ENCODE data around the gene PLCB3.

The PLCB3 gene

GRCh38 chr11:64219755-64220154 lies 31.6 kb upstream of the PLCB3 start:
- no peak for TF ChIP-seq EZH2 (IDR thresholded peaks at IDR 0.05; ENCODE audit: borderline replicate concordance, low read length)
- TF ChIP-seq, protein P1, sequence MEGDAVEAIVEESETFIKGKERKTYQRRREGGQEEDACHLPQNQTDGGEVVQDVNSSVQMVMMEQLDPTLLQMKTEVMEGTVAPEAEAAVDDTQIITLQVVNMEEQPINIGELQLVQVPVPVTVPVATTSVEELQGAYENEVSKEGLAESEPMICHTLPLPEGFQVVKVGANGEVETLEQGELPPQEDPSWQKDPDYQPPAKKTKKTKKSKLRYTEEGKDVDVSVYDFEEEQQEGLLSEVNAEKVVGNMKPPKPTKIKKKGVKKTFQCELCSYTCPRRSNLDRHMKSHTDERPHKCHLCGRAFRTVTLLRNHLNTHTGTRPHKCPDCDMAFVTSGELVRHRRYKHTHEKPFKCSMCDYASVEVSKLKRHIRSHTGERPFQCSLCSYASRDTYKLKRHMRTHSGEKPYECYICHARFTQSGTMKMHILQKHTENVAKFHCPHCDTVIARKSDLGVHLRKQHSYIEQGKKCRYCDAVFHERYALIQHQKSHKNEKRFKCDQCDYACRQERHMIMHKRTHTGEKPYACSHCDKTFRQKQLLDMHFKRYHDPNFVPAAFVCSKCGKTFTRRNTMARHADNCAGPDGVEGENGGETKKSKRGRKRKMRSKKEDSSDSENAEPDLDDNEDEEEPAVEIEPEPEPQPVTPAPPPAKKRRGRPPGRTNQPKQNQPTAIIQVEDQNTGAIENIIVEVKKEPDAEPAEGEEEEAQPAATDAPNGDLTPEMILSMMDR (IDR thresholded peaks at IDR 0.05; ENCODE audit: low read length), result no peak
- Histone ChIP-seq H3K27ac (ENCODE audit: low read depth, low read length, poor library complexity, severe bottlenecking) (no peak overlapping the region), H3K79me2 (ENCODE audit: insufficient read depth, low read length) (no peaks in the 10 kb centered on the region), H3K4me3 (ENCODE audit: low read depth, low read length, poor library complexity, severe bottlenecking) (no peak overlapping the region), H3K9me2 (ENCODE audit: low read depth, low read length) (no peaks in the 10 kb centered on the region), H3K4me1 (ENCODE audit: insufficient read depth, low read length, severe bottlenecking) (peaks cover 7% of the 10 kb centered on the region), H3K36me3 (ENCODE audit: insufficient read depth, low read length) (peaks cover 58% of the 10 kb centered on the region), H3K9me3 (ENCODE audit: low read length) (no peaks in the 10 kb centered on the region), H2AFZ (ENCODE audit: low read length) (no peak overlapping the region), H3K9ac (ENCODE audit: low read length) (no peak overlapping the region), H4K20me1 (ENCODE audit: insufficient read depth, low read length) (no peaks in the 10 kb centered on the region), H3K4me2 (ENCODE audit: low read length) (no peak overlapping the region), H3F3A (ENCODE audit: insufficient read depth, low read length) (no peaks in the 10 kb centered on the region), H3K27me3 (ENCODE audit: insufficient read depth, low read length) (no peaks in the 10 kb centered on the region)

DNA sequence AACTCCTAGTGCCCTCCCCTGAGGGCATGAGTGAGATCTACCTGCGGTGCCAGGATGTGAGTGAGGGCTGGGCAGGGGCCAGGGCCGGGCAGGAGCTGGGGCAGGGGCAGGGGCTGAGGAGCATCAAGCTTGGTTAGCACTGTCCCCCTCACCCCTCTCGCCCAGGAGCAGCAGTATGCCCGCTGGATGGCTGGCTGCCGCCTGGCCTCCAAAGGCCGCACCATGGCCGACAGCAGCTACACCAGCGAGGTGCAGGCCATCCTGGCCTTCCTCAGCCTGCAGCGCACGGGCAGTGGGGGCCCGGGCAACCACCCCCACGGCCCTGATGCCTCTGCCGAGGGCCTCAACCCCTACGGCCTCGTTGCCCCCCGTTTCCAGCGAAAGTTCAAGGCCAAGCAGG lies 31.1 kb upstream of the PLCB3 start:
- Histone ChIP-seq H3K27ac (ENCODE audit: low read depth, low read length, poor library complexity, severe bottlenecking) (no peak overlapping the region), H4K20me1 (ENCODE audit: insufficient read depth, low read length) (no peaks in the 10 kb centered on the region), H3K4me2 (ENCODE audit: low read length) (no peak overlapping the region), H3K79me2 (ENCODE audit: insufficient read depth, low read length) (no peaks in the 10 kb centered on the region), H3K9me3 (ENCODE audit: low read length) (no peaks in the 10 kb centered on the region), H3K9ac (ENCODE audit: low read length) (no peak overlapping the region), H3K9me2 (ENCODE audit: low read depth, low read length) (no peaks in the 10 kb centered on the region), H3K4me3 (ENCODE audit: low read depth, low read length, poor library complexity, severe bottlenecking) (no peak overlapping the region), H2AFZ (ENCODE audit: low read length) (no peak overlapping the region), H3K4me1 (ENCODE audit: insufficient read depth, low read length, severe bottlenecking) (peaks cover 12% of the 10 kb centered on the region), H3K27me3 (ENCODE audit: insufficient read depth, low read length) (no peaks in the 10 kb centered on the region), H3F3A (ENCODE audit: insufficient read depth, low read length) (no peaks in the 10 kb centered on the region), H3K36me3 (ENCODE audit: insufficient read depth, low read length) (peaks cover 53% of the 10 kb centered on the region)
- no peak for TF ChIP-seq EZH2 (IDR thresholded peaks at IDR 0.05; ENCODE audit: borderline replicate concordance, low read length)
- TF ChIP-seq, protein P1 (IDR thresholded peaks at IDR 0.05; ENCODE audit: low read length), result no peak

GRCh38 chr11:64220798-64221197 lies 30.5 kb upstream of the PLCB3 start:
- H3F3A ChIP-seq (ENCODE audit: insufficient read depth, low read length), result no peaks in the 10 kb centered on the region
- H3K9me2 ChIP-seq (ENCODE audit: low read depth, low read length), result no peaks in the 10 kb centered on the region
- H3K36me3 ChIP-seq (ENCODE audit: insufficient read depth, low read length), result peaks cover 53% of the 10 kb centered on the region
- H3K4me2 ChIP-seq (ENCODE audit: low read length), result no peak overlapping the region
- no peak for TF ChIP-seq EZH2 (IDR thresholded peaks at IDR 0.05; ENCODE audit: borderline replicate concordance, low read length)
- TF ChIP-seq, protein P1 (IDR thresholded peaks at IDR 0.05; ENCODE audit: low read length), result no peak
- no peaks in the 10 kb centered on the region for H3K9me3 ChIP-seq (ENCODE audit: low read length)
- H3K27ac ChIP-seq (ENCODE audit: low read depth, low read length, poor library complexity, severe bottlenecking), result no peak overlapping the region
- H4K20me1 ChIP-seq (ENCODE audit: insufficient read depth, low read length), result no peaks in the 10 kb centered on the region
- no peaks in the 10 kb centered on the region for H3K27me3 ChIP-seq (ENCODE audit: insufficient read depth, low read length)
- H3K9ac ChIP-seq (ENCODE audit: low read length), result no peak overlapping the region
- H3K4me3 ChIP-seq (ENCODE audit: low read depth, low read length, poor library complexity, severe bottlenecking), result no peak overlapping the region
- no peak overlapping the region for H2AFZ ChIP-seq (ENCODE audit: low read length)
- no peaks in the 10 kb centered on the region for H3K79me2 ChIP-seq (ENCODE audit: insufficient read depth, low read length)
- H3K4me1 ChIP-seq (ENCODE audit: insufficient read depth, low read length, severe bottlenecking), result peaks cover 17% of the 10 kb centered on the region

All from OCI-LY1 (cell line).